Stimulated activated CD8-positive, alpha-beta memory T cell treated with anti-CD3 and anti-CD28 coated beads, Interleukin-4, amount 100 ng/mL, for 24 hours (primary cell): Measurements from ENCODE around the gene OPRM1.

Source experiments
- DNase-seq: peaks from one replicate; pipeline ENCODE4 v3.0.0-alpha.2; 2020; ENCODE audit warnings: low read depth

The OPRM1 gene

DNA sequence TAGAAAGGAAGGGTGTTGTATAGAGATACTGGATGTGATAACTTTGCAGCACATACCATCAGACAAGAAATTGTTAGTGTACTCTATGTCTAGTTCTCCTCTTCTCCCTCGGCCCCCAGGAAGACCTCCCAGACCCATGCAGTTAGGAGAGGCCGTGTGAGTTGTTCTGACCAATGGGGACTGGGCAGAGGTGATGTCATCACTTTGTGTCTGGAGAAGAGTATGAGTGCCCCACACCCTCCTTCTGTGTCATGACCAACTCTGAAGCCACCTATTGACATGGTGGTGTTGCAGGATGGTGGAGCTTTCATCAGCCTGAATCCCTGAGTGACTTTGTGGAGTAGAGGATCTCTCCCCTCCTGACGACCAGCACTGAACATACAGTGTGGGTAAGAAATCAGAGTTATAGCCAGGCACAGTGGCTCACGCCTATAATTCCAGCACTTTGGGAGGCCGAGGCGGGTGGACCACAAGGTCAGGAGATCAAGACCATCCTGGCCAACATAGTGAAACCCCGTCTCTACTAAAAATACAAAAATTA lies 245.3 kb downstream of the OPRM1 start:
- no peak for DNase-seq

DNA sequence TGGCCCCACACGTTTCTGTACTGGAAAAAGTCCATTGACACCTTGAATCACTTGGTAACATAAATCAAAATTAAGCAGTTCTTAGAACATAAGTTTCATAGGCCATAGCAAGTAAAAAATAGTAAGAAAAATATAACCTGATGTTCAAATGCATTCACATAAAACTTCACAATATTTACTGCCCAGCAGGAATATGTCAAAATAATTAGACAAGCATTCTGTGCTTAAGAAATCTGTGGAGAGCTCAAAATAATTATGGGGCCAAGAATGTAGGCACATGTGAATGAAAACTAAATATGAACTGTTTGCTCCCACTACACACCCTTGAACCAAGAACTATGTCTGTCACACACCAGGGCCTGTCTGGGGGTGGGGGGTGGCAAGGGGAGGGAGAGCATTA lies 246.8 kb downstream of the OPRM1 start:
- DNase-seq: no peak

GRCh38 chr6:154289818-154290508 lies 250.9 kb downstream of the OPRM1 start:
- DNase-seq: no peak

DNA sequence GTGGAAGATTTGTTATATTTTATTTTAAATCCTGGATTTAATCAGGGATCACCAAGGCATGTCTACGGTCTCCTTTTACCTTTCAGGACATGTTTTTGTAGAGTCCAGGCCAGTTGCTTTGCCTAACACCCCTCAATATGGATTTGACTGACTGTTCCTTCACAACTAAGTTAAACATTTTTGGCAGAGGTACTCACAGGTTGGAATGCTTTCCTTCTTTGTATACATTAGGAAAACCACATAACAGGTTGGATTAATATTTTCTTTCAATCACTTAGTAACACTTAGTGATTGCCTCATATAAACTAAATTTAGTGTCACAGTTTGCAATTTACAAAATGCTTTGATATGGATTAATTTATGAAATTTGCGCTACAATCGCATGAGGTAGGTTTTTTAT lies 253.0 kb downstream of the OPRM1 start:
- no peak for DNase-seq

DNA sequence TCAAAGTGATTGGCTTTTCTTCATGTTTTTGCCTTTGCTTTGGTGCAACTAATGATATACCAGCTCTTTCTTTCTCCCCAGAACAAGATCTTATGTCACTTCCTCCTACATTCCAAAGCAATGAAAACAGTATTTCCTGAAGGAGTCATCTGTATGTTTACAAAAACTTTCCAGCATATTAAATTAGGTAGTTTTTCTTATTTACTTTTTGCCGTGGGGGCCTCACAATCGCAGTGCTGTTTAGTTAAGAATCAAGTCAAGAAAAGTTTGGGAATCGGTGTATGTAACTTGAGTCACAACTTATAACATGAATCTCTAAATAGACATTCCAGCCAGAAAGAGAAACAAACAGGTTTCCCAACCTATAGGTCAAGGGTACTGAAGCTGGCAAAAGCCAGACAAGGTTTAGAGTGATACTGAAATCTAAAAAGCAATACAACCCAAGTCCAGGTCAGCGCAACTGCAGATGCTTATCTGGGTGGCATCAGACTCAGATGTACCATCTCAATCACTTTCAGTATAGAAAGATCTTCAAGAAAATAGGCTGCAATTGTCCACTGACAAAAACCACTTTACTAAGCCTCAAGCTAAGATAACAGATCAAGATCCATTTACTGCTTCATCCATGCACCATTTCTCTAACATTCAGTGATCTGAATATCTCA lies 253.9 kb downstream of the OPRM1 start:
- DNase-seq: no peak

DNA sequence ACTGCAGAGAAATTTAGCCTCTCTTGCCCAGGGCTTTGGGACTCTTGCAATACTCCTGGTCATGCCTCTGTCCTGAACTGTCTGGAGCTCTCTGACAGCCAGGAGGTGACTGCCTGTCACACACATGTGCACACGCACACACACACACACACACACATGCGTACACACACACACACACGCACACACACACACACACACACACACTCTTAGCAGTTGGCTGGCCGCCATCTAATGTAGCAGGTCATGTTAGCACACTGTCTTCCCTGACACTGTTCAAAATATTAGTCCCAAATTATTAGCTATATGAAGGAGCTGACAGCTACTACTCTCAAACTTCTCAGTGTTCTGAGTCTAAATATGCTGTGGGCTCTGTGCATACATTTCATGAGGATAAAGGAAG lies 256.7 kb downstream of the OPRM1 start:
- no peak for DNase-seq
